ENCODE measurements around the gene DPYD.

The DPYD gene

GRCh38 chr1:97837161-97837560 lies 83.7 kb downstream of the DPYD start:
- no peak for DNase-seq

DNA sequence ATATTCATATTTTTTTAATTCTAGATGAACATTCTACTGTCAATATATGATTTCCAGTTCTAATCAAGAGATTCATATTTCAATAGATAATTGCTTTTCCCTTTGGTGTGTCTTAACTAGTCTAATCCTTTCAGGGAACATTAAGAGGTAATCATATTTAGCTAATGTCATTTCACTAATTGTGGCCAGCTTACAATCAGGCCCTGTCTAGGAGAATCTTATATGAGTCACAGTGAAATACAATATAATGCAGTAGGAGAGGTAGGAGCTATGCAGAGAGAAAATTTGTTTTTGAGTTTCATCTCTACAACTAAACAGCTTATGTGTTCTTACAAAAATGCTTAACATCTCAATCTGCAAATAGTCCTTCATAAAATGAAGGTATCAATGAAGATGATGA lies 85.9 kb downstream of the DPYD start:
- DNase-seq: no peak

- DNase-seq: no peak
Observed at GRCh38 chr1:97833881-97834280, 87.0 kb downstream of the DPYD start.

DNA sequence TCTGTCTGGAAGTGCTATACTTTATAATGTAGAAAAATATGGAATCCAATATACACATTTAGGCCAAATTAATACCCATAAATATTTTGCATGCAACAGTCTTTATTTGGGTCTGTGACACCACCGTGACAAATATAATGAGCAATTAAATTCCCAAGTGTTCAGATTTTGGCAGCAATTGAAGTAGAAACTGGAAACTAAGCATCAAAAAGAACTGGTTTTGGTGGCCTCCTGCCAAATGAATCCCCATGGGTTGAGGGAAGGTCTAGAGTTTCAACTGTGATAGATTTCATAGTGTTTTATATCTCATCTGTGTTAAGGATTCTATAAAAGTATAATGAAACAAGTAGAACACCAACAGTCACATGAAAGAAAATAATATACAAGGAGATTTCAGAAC lies 88.4 kb downstream of the DPYD start:
- no peak for DNase-seq

GRCh38 chr1:97827887-97828286 lies 92.9 kb downstream of the DPYD start:
- DNase-seq: no peak

DNA sequence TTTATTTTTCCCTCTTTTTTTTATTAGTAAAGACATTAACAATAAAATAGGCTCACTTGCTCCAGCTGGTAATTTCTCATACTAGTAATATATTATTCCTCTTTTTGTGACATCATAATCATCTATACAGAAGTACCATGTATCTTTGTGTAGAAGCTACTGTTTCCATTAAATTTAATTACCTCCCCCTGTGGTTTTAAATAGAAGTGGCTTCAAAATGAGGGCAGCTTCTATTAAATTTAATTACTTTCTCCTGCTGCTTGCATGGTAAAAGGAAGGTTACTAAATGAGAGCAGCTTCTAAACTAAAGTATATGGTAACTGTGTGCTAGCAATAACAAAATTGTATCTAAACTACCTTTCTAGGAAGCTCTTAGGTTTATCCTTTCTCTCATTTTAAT lies 94.0 kb downstream of the DPYD start:
- DNase-seq: no peak

DNA sequence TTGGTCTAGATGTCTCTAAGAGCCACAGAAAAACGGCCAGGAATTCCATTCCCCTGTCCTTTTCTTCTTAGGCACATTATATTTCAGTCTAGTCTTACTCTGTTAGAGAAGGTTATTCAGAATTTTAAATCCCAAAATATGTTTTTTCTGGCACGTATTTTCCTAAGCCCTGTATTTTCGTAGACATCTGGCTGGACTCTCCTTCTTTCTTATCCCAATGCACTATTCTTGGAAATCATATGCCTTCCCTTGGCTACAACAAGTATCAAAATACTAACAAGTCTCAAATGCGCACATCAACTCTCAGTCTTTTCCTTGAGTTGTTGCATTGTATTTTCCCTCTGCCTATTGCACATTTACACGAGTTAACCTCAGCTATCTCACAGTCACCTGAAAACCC lies 96.2 kb downstream of the DPYD start:
- no peak for DNase-seq

DNA sequence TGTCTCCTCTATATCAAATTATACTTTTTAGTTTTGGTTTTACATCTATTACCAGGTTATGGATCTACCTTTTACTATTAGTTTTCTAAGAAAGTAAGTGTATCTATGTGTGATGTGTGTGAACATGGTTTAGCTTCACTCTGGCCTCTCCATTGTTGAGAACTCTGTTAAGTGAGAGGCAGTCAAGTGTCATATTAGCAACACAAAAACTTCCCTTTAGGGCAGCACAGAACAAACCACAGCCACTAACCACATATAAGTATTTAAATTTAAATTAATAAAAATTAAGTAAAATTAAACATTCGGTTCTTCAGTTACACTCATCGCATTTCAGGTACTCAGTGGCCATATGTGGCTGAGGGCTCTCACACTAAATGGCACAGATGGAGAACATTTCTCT lies 96.6 kb downstream of the DPYD start:
- no peak for DNase-seq

DNA sequence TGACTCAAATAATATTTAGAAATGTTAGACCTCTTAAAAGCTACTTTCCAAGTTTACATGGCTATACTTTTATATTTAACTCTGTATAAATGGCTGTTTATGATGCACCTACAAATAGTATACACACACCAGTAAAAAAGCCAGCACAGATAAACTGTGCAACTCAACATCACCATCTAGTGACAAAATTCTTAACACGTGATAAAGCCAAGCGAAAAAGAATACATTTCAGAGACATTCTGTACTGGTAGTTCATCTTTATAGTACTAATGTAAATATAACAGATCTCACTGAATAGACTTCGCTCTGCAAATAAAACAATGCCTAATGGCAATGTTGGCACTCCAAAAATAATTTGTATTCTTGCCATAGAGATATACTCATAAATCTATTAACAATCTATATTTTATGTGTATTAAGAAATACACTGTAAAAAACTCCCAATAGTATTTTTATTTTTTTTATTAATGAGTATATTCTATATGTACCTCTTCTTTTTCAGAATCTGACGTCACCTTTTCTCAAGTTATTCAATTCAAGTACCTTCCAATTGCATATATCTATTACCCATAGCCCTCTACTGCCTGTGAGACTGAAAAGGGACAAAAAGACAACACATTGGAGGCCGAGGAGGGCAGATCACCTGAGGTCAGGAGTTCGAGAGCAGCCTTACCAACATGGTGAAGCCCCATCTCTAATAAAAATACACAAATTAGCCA lies 100.2 kb downstream of the DPYD start:
- no peak for DNase-seq

DNA sequence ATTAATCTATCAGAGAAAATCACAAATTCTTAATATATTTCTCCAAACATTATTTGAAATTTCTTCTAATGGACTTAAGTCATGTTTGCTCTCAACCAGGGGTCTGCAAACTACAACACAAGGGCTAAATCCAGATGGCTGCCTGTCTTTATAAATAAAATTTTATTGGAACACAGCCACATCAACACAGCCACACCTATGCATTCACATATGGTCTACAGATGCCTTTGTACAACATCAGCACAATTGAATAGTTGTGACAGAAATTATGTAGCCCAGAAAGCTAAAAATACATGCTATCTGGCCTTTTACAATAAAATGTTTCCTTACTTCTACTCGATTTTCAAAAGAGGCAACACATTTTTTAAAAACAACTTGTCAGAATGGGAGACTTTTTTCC lies 103.9 kb downstream of the DPYD start:
- no peak for DNase-seq

GRCh38 chr1:97814804-97815203 lies 106.0 kb downstream of the DPYD start:
- no peak for DNase-seq

GRCh38 chr1:97814121-97814520 lies 106.7 kb downstream of the DPYD start:
- no peak for DNase-seq

GRCh38 chr1:97812076-97812475 lies 108.8 kb downstream of the DPYD start:
- no peak for DNase-seq

- DNase-seq: no peak
Observed at GRCh38 chr1:97806996-97807520, 113.8 kb downstream of the DPYD start.

DNA sequence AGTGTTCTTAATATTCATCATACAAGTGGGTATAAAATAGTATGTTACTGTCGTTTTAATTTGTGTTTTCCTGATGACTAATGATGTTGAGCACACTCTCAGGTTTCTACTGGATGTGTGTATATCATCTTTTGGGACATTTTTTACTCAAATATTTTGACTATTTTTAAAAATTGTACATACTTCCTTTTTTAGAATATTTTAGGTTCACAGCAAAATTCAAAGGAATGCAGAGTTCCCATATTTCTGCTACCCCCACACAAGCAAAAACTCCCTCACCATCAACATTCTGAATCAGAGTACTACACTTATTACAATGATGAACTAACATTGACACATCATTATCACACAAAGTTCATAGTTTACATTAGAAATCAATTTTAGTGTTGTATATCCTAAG lies 114.5 kb downstream of the DPYD start:
- DNase-seq: no peak

DNA sequence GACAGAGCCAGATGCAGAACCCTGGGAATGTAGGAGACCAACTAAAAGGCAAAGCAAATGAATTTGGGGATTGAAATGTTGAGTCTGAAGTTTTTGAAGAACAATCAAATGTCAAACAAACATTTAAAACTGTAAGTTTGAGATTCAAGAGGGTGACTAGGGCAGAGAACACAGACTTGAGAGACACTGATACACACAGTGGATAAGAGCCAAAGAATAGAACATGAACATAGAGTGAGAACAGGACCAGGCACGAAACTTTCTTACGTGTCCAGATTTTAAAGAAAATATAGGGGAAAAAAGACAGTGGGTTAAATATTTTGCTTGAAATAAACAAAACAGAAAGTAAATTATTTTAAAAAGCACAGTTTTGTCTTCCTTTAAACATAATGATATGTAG lies 115.7 kb downstream of the DPYD start:
- no peak for DNase-seq

DNA sequence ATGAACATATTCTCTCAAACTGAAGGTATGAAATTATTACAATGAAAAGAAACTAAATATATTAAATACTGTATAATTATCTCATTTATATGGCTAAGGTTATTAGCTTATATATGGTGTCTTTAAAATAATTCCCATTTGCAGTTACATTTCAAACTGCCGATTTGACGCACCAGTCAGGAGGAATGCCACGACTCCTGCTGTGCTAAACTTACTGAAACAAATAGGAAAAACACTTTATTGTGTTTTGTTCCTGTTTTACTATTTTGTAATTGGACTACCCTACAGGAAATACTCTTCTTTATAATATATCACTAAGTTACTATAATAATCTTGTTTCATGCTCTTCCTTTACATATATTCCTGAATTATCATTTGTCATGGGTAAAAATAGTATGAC lies 117.8 kb downstream of the DPYD start:
- no peak for DNase-seq

- no peak for DNase-seq
Observed at GRCh38 chr1:97802011-97802410, 118.8 kb downstream of the DPYD start.

DNA sequence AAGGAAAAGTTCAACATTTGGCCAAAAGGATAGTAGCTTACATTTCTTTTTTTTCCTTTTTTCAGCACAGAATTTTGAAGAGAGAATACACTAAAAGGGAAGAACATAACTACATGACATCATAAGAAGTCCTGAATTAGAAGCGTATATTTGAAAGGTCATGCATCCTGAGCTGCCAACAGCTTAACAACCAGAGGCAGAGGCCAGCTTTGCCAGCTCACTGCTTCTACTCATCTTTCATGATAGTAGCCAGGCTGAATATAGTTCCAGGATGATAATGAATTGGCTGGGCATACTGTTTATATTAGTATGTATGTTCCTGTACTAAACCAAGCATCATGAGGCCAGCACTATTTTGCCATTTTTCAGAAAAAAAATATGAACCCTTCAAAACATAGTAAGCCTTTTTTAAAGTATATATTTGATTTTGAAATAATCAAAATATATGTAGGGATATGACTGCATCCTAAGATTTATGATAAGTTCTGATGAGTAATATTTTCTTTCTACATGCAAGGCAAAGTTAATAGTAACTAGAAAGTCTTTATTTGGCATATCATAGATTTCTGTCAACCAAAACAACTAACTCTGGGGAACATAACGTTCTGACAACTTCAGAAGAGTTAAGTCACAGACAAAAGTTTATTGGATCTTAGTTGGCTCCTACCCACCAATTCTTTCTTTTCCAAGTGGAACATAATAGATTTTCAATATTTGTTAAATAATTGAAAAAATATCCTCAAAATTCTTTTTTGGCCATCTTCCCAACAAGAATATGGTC lies 123.2 kb downstream of the DPYD start:
- no peak for DNase-seq

- no peak for DNase-seq
Observed at GRCh38 chr1:97796711-97797110, 124.1 kb downstream of the DPYD start.

DNA sequence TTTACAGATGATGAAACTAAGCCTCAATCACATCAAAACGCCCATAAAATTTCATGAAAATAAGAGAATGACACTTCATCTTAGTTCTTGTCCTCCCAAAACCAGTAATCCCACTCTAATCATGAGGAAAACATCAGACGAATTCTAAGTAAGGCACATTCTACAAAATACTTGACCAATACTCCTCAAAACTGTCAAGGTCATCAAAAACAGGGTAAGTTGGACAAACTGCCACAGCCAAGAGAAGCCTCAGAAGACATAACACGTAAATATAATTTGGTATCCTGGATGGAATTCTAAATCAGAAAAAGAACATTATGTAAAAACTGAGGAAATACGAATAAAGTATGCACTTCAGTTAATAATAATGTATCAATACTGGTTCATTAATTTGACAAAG lies 128.2 kb downstream of the DPYD start:
- DNase-seq: no peak

DNA sequence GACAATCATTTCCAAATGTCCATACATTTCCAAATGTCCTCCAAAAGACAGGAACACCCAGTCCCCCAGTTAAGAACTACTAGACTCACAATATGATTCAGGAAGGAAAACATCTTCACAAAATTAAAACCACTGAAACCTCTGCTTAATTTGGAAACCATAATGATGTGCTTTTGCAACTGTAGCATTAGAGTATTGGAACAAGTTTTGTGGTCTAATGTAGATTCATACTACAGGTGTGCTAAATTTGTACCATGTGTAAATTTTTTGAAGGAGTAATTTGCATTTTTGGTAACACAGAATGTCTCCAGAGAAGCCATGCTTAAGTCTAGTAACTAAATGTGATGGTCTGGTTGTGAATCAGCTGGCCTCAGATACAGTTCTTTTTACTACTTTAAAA lies 129.6 kb downstream of the DPYD start:
- no peak for DNase-seq

- DNase-seq: no peak
Observed at GRCh38 chr1:97787231-97787630, 133.6 kb downstream of the DPYD start.

- DNase-seq: no peak
Observed at GRCh38 chr1:97784661-97785060, 136.2 kb downstream of the DPYD start.

DNA sequence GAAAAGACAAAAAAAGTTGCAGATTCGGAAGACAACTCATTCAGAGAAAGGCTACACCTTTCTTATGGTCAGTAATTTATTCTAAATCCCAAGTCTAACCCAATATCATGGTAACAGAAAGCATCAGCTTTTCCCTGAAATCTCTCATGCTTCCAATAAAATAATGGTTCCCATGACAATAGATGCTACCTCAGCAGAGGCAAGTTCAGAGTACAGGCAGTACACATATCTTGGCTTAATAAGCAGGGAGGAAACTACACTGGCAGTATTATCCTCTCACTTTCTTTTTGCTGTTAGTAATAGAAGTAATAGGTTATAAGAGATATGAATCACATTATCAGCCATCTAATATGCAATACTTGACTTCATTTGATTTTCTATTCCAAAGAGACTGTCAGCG lies 137.1 kb downstream of the DPYD start:
- DNase-seq: no peak

Measured in stimulated activated CD4-positive, alpha-beta T cell treated with anti-CD3 and anti-CD28 coated beads, Interleukin-4, amount 100 ng/mL, for 1 hour (primary cell).